Neural progenitor cell (in vitro differentiated cells): Measurements from ENCODE around the gene GRK3. TPM values are rescaled to one million over a fixed set of nuclear protein-coding genes. Genes with fewer than 3 reads are reported as not detected.

Source experiments
- DNase-seq: peaks from one replicate; pipeline ENCODE4 v3.0.0-alpha.2; 2016; ENCODE audit warnings: low spot score
- H2AFZ ChIP-seq: fragments of 200-600 bp; sonication (generic); replicated peaks from 2 replicates; pipeline ENCODE4 v1.6.1; 2016; ENCODE audit warnings: antibody characterized with exemption
- H3F3A ChIP-seq: fragments of 200-600 bp; sonication (generic); 2 replicates; pipeline ENCODE4 v1.6.1; 2016; ENCODE audit warnings: antibody characterized with exemption, low read depth
- H3K27ac ChIP-seq: fragments of 200-600 bp; sonication (generic); 2 replicates; pipeline ENCODE4 v1.5.1; 2016; ENCODE audit warnings: mild to moderate bottlenecking
- H3K27me3 ChIP-seq: fragments of 200-600 bp; sonication (generic); 2 replicates; pipeline ENCODE4 v1.6.1; 2016; ENCODE audit warnings: mild to moderate bottlenecking, moderate library complexity
- H3K36me3 ChIP-seq: fragments of 200-600 bp; sonication (generic); 2 replicates; pipeline ENCODE4 v1.5.1; 2016
- H3K4me1 ChIP-seq: fragments of 200-600 bp; sonication (generic); 2 replicates; pipeline ENCODE4 v1.6.1; 2016; ENCODE audit warnings: mixed run types
- H3K4me2 ChIP-seq: fragments of 200-600 bp; sonication (generic); 2 replicates; pipeline ENCODE4 v1.6.1; 2016
- H3K4me3 ChIP-seq: fragments of 200-600 bp; sonication (generic); 2 replicates; pipeline ENCODE4 v1.5.1; 2016
- H3K79me2 ChIP-seq: fragments of 200-600 bp; sonication (generic); 2 replicates; pipeline ENCODE4 v1.6.1; 2016; ENCODE audit warnings: low read depth
- H3K9ac ChIP-seq: fragments of 200-600 bp; sonication (generic); 2 replicates; pipeline ENCODE4 v1.6.1; 2016
- H3K9me3 ChIP-seq: fragments of 200-600 bp; sonication (generic); 2 replicates; pipeline ENCODE4 v1.5.1; 2016; ENCODE audit warnings: low read depth
- H4K20me1 ChIP-seq: fragments of 200-600 bp; sonication (generic); 2 replicates; pipeline ENCODE4 v1.6.1; 2016; ENCODE audit warnings: low read depth
- H3K27ac Mint-ChIP-seq: 3 replicates; pipeline ENCODE4 v1.8.0; 2021; ENCODE audit warnings: mixed read lengths
- H3K27me3 Mint-ChIP-seq: 2 replicates; pipeline ENCODE4 v1.8.0; 2022; ENCODE audit warnings: low read depth, mild to moderate bottlenecking, inconsistent platforms, moderate library complexity, mixed read lengths; ENCODE audit not compliant: insufficient read depth
- H3K36me3 Mint-ChIP-seq: 3 replicates; pipeline ENCODE4 v1.8.0; 2021; ENCODE audit warnings: mixed read lengths
- H3K4me1 Mint-ChIP-seq: 3 replicates; pipeline ENCODE4 v1.8.0; 2021; ENCODE audit warnings: mixed read lengths
- H3K4me3 Mint-ChIP-seq: 3 replicates; pipeline ENCODE4 v1.8.0; 2021; ENCODE audit warnings: mild to moderate bottlenecking, moderate library complexity, mixed read lengths
- H3K9me3 Mint-ChIP-seq: 3 replicates; pipeline ENCODE4 v1.8.0; 2020; ENCODE audit warnings: mixed read lengths
- CTCF ChIP-seq: fragments of 200-600 bp; sonication (generic); IDR thresholded peaks from 2 replicates; pipeline ENCODE4 v1.5.1; 2017; ENCODE audit warnings: antibody characterized with exemption, mild to moderate bottlenecking
- EZH2 ChIP-seq: fragments of 200-600 bp; sonication (generic); IDR thresholded peaks from 2 replicates; pipeline ENCODE4 v1.6.1; 2017; ENCODE audit warnings: antibody characterized with exemption, mild to moderate bottlenecking, moderate library complexity
- EZH2phosphoT487 ChIP-seq: fragments of 200-600 bp; sonication (generic); IDR thresholded peaks from 2 replicates; pipeline ENCODE4 v1.6.1; 2017; ENCODE audit warnings: antibody characterized with exemption
- total RNA-seq: library from RNA; depleted of rRNA; stranded (reverse); fragments of >200 nt; gene quantifications from 2 replicates; pipeline ENCODE4 v1.2.3, GENCODE V29; 2015; ENCODE audit warnings: low replicate concordance

Gene GRK3
- total RNA-seq, 1 donor from 2014 or later, result 20.8 TPM

- Mint-ChIP-seq H3K27me3 (peaks cover 4% of the 10 kb centered on the region), H3K27ac (no peak overlapping the region), H3K36me3 (peaks cover 10% of the 10 kb centered on the region), H3K9me3 (peaks cover 2% of the 10 kb centered on the region), H3K4me1 (peaks cover 6% of the 10 kb centered on the region), H3K4me3 (no peak overlapping the region)
- Histone ChIP-seq H3K27ac (no peak overlapping the region), H3K9ac (no peak overlapping the region), H3K9me3 (peaks cover 10% of the 10 kb centered on the region), H2AFZ (no peak overlapping the region), H4K20me1 (no peaks in the 10 kb centered on the region), H3K36me3 (no peaks in the 10 kb centered on the region), H3K27me3 (no peaks in the 10 kb centered on the region), H3K4me3 (no peak overlapping the region), H3F3A (no peaks in the 10 kb centered on the region), H3K4me2 (no peak overlapping the region), H3K79me2 (peaks cover 3% of the 10 kb centered on the region), H3K4me1 (peaks cover 6% of the 10 kb centered on the region)
- TF ChIP-seq EZH2phosphoT487, result no peak
- no peak for TF ChIP-seq CTCF
- TF ChIP-seq EZH2, result no peak
- DNase-seq, result no peak
Observed at GRCh38 chr22:25644122-25644521, 79.6 kb downstream of the GRK3 start.

GRCh38 chr22:25645266-25645665 is 80.8 kb downstream of the GRK3 start:
- no peak overlapping the region for H3K27ac ChIP-seq
- H3K27me3 ChIP-seq, result no peaks in the 10 kb centered on the region
- DNase-seq, result no peak
- H3K4me1 ChIP-seq, result peaks cover 6% of the 10 kb centered on the region
- H3K79me2 ChIP-seq, result peaks cover 3% of the 10 kb centered on the region
- H3K4me3 Mint-ChIP-seq, result no peak overlapping the region
- no peak for TF ChIP-seq CTCF
- TF ChIP-seq EZH2phosphoT487, result no peak
- no peak for TF ChIP-seq EZH2
- no peaks in the 10 kb centered on the region for H3K36me3 ChIP-seq
- H4K20me1 ChIP-seq, result no peaks in the 10 kb centered on the region
- no peaks in the 10 kb centered on the region for H3F3A ChIP-seq
- H3K9ac ChIP-seq, result no peak overlapping the region
- no peak overlapping the region for H3K4me3 ChIP-seq
- H3K9me3 Mint-ChIP-seq, result peaks cover 2% of the 10 kb centered on the region
- no peak overlapping the region for H3K4me2 ChIP-seq
- peaks cover 4% of the 10 kb centered on the region for H3K27me3 Mint-ChIP-seq
- no peak overlapping the region for H3K27ac Mint-ChIP-seq
- H3K36me3 Mint-ChIP-seq, result peaks cover 10% of the 10 kb centered on the region
- peaks cover 6% of the 10 kb centered on the region for H3K4me1 Mint-ChIP-seq
- peaks cover under 1% of the 10 kb centered on the region for H3K9me3 ChIP-seq
- H2AFZ ChIP-seq, result no peak overlapping the region

- H3K9me3 Mint-ChIP-seq, result peaks cover 2% of the 10 kb centered on the region
- H3K9ac ChIP-seq, result no peak overlapping the region
- no peaks in the 10 kb centered on the region for H4K20me1 ChIP-seq
- H2AFZ ChIP-seq, result no peak overlapping the region
- peaks cover 6% of the 10 kb centered on the region for H3K4me1 ChIP-seq
- peaks cover 6% of the 10 kb centered on the region for H3K4me1 Mint-ChIP-seq
- no peaks in the 10 kb centered on the region for H3F3A ChIP-seq
- H3K36me3 Mint-ChIP-seq, result peaks cover 10% of the 10 kb centered on the region
- no peaks in the 10 kb centered on the region for H3K36me3 ChIP-seq
- H3K27ac ChIP-seq, result no peak overlapping the region
- peaks cover 4% of the 10 kb centered on the region for H3K27me3 Mint-ChIP-seq
- no peak overlapping the region for H3K4me3 ChIP-seq
- H3K9me3 ChIP-seq, result no peaks in the 10 kb centered on the region
- H3K27ac Mint-ChIP-seq, result no peak overlapping the region
- no peak for TF ChIP-seq EZH2
- no peaks in the 10 kb centered on the region for H3K27me3 ChIP-seq
- peaks cover 3% of the 10 kb centered on the region for H3K79me2 ChIP-seq
- H3K4me3 Mint-ChIP-seq, result no peak overlapping the region
- no peak overlapping the region for H3K4me2 ChIP-seq
- DNase-seq, result no peak
Observed at GRCh38 chr22:25645964-25646363, 81.5 kb downstream of the GRK3 start.

- H3K36me3 ChIP-seq, result no peaks in the 10 kb centered on the region
- peaks cover 4% of the 10 kb centered on the region for H3K27me3 Mint-ChIP-seq
- no peak for TF ChIP-seq CTCF
- no peak for TF ChIP-seq EZH2phosphoT487
- TF ChIP-seq EZH2, result no peak
Observed at GRCh38 chr22:25650833-25651232, 86.4 kb downstream of the GRK3 start.

More at GRCh38 chr22:25650833-25651232, 86.4 kb downstream of the GRK3 start:
- Histone ChIP-seq H3F3A (no peaks in the 10 kb centered on the region), H2AFZ (no peak overlapping the region), H3K79me2 (no peaks in the 10 kb centered on the region), H3K4me1 (no peaks in the 10 kb centered on the region), H3K9me3 (no peaks in the 10 kb centered on the region), H4K20me1 (no peaks in the 10 kb centered on the region), H3K9ac (no peak overlapping the region), H3K27ac (no peak overlapping the region), H3K4me3 (no peak overlapping the region), H3K4me2 (no peak overlapping the region), H3K27me3 (no peaks in the 10 kb centered on the region)
- no peak for DNase-seq
- no peak overlapping the region for H3K4me3 Mint-ChIP-seq
- H3K27ac Mint-ChIP-seq, result no peak overlapping the region
- no peaks in the 10 kb centered on the region for H3K9me3 Mint-ChIP-seq
- H3K36me3 Mint-ChIP-seq, result peaks cover 5% of the 10 kb centered on the region
- H3K4me1 Mint-ChIP-seq, result no peaks in the 10 kb centered on the region
